NCI-H774 (cell line): ENCODE results near the gene FBLN1.
"Not testable (repeated sequence)": the region's sequence is repeated elsewhere in the genome, so short reads cannot be mapped to it uniquely, and the experiment has no call there.

Experiments
- DNase-seq: peaks from one replicate; lab custom pipeline; 2025; lab: John Stamatoyannopoulos, UW

The FBLN1 gene

DNA sequence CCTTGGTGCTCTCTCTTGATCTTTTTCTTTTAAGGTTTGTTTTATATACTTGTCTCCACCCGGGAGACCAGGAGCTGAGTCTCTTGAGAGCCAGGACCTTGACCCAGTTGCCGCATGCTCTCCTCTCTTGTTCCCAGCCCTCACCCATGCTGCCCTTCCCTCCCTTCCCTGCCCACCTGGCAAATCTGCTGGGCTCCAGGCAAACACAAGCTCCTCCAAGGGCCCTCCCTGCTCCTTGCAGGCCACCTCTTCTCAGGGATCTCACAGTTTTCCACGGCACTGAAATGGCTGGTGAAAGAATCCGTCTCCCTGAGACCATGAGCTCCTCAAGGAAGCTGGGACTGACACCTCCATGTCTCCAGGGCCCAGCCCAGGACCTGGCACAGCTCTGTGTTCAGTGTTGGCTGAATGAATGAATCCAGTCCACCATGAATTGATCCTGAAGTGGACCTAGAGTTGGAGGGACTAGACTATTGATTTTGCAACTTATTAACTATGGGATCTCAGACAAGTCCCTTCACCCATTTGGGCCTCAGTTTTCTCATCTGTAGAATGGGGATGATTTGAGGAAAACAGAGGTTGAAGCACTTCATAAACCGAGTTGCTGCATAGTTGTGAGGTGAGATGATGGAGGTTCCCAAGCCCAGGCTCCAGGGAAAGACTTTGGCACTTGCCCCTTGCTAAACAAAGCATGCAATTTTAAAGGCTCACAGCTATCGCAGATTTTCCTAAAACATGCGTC is 25.1 kb upstream of the FBLN1 start:
- no peak for DNase-seq

DNA sequence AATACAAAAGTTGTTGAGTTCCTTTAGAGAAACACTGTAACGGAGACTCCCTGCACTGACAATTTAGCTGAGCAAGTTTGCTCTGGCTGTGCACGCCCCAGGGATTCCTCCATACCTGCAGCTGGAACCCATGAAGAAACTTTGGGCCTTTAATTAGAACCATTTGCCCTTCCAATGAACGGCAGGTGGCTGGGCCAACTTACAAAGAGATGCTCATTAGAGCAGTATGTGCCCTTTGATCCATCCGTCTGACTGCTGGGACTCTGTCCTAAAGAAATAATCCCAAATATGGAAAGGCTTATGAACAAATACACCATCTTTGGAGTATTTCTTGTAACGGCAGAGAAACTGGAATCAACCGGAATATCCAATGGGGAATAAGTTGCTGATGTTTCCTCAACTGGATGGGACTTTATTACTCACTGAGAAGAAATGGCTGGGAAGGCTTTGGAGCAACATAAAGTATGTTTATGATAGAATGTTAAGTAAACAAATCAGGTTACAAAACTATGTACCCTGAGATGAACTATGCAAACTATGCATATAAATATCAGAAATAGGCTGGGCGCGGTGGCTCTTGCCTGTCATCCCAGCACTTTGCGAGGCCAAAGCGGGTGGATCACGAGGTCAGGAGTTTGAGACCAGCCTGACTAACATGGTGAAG is 24.4 kb upstream of the FBLN1 start:
- DNase-seq, result no peak

DNA sequence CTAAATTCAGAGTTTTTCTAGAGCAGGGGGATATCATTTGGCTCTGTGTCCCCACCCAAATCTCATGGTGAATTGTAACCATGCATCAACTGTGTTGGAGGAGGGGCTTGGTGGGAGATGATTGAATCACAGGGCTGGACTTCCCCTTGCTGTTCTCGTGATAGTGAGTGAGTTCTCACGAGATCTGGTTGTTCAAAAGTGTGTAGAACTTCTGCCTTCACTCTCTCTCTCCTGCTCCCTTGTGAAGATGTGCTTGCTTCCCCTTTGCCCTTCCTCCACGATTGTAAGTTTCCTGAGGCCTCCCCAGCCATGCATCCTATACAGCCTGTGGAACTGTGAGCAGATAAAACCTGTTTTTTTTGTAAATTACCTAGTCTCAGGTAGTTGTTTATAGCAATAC is 22.0 kb upstream of the FBLN1 start:
- DNase-seq, result no peak

DNA sequence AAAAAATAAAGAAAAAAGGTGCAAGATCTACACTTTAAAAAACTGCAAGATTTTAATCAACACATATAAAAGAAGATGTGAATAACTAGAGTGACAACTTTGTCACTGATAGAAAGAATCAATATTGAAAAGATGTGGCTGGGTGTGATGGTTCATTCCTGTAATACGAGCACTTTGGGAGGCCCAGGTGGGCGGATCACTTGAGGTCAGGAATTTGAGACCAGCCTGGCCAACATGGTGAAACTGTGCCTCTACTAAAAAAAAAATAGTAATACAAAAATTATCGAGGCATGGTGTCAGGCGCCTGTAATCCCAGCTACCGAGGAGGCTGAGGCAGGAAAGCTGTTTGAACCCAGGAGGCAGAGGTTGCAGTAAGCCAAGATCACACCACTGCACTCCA is 21.0 kb upstream of the FBLN1 start:
- DNase-seq, result no peak

DNA sequence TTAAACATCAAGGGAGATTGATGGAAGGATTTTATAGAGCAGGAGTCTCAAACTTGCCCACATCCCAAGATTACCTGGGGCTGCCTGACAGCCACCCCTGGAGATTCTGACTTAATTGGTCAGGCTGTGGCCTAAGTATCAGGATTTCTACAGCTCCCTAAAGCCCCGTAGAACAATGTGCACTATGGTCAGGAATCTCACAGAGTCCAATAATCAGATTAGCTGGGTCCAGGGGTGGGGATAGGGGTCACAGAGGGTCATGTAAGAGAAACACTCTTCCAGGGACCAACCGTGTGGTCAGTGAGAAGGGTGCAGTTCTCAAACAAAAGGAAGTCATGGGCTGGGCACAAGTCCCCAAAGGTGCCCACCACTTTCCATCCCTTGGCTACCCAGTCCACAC is 20.5 kb upstream of the FBLN1 start:
- no peak for DNase-seq

DNA sequence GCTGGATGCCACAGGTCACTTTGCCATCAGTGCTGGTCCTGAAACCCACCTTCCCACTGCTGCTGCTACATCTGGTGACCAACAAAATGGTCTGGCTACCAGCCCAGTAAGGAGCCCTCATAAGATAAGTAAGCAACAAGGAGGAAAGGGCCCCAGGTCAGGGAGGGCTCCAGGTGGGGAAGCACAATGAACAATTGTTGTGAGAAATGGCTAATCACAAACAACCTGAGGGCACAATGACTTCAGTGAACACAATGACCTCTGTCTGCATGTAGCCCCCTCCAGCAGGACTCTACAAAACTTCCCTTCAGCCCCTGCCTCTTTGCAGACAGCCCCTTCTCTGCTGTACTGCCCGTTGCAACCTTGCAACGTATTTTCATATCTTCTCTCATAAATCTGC is 19.4 kb upstream of the FBLN1 start:
- DNase-seq, result no peak

DNA sequence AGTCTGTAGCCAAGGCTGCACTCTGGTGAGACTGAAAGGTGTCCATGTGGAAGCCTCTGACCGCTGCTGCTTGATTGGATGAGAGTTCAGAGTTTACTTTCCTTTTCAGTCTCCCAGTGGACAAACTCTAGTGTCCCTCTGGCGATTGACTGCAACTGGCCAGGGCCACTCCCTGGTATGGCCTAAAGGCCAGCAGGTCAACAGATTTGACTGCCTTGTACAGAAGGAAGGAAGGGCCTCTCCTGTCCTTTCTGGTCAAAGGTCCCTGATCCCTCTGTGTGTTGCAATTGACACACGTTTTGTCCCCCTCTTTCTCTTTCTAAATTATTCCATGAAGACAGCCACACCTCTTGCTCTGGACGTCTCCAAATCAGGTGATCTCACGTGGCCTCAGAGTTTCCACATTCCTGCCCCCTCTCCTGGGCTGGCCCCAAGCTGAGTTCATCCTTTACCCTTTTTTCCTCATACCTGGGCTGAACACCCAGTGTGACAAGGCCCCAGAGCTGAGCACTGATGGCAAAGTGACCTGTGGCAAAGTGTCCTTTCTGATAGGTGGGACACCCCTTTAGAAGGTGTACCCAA is 18.7 kb upstream of the FBLN1 start:
- no peak for DNase-seq

DNA sequence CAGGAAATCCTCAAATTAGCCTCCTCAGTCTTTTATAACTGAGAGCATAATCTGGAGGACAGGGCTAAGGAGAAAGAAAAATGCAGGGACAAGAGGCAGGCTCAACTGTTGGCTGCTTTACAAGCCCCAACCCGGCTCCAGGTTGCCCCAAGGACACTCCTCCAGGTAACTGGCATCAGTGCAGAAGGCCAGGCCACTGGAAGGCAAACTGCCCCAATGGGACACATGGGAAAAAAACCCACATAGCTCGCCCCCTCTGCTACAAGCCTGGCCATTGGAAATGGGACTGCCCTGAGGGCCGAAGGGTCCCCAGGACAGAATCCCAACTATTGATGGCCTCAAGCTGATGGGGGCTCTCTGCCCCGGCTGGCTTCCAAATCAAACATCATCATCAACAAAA is 17.9 kb upstream of the FBLN1 start:
- no peak for DNase-seq

DNA sequence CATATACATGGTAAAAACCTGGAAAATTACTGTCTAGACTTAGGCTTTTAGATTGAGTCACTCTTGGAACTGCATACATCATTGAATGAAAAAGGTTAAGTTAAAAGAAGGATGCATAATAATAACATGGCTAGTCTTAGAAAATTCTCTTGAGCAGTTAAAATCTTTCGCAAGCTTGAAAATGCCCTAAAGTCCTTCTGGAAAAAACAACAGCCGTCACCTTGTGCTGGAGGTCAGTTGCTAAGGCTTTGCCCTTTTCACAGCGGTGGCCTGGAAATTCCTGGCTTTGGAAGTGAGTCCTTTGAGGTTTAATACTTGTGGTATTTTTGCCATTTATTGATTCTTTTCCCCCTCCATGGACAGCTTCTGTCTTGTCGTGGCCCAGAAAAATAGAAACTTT is 17.4 kb upstream of the FBLN1 start:
- no peak for DNase-seq

DNA sequence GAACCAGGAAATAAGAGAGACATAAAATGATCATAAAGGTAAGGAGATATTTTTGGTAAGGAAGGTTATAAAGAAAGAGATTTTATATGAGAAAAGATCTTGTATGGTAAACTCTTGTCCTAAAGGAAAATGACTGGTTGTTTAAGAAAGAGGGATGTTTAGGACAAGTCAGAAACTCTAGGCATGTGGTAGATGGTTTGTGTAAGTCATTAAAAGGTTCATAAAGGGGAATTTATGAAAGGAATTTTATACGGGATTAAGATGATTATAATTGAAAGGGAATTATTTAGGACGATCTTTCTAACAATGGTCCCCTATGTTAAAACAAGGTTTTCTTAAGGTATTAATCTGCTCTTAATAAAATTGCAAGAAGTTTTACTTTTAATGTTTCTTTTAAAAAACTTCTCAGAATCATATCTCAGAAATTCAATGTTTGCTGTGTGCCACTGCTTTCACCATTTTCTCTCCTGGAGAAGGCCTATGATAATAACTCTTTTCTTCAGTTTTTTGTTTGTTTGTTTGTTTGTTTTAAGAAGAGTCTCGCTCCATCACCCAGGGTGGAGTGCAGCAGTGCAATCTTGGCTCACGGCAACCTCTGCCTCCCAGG is 13.8 kb upstream of the FBLN1 start:
- DNase-seq, result no peak

DNA sequence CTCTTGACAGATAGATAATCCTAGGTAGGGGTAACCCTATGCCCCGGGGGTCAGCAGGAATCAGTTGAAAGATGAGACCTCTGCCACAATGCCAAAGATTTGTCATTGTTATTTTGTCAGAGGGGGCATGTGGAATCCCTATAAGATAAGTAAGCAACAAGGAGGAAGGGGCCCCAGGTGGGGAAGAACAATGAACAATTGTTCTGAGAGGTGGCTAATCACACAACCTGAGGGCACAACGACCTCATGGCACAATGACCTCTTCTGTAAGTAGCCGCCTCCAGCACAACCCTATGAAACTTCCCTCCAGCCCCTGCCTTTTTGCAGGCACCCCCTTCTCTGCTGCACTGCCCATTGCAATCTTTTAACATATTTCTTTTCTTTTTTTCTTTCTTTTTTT is 11.8 kb upstream of the FBLN1 start:
- no peak for DNase-seq

DNA sequence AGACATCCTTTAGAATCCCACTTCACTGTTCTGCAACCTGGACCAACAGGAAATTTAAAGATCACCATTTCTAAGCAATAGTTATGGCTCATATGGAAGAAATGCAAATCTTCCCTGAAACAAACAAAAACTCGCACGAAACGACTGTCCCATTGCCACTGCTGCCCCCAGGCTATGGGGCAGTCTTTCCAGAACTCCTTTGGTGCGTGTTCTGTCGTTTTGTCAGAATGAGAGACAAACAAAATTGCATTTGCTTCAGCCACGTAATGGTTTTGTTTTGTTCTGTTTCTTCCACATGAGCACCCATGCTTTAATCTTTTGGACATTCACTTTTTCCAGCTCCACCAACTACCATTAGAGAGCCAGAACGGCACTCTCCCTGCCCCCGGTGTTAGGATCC is 10.8 kb upstream of the FBLN1 start:
- DNase-seq, result no peak

DNA sequence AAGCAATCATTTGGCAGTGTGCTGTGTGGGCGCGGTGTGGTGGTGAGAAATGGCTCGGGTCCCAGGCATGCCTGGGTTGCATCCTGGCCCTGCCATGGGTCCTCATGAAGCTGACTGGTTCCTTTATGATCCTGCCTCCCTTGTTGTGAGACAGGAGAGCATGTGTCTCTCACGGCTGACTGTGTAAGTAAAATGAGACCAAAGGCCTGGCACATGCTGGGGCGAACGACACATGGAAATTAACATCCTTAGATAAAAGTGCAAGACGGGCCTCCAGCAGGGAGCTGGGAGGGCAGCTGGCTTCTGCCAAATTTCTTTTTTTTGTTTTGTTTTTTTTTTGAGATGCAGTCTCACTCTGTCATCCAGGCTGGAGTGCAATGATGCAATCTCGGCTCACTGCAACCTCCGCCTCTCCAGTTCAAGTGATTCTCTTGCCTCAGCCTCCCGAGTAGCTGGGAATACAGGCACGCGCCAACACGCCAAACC is 9.4 kb upstream of the FBLN1 start:
- DNase-seq, result no peak

DNA sequence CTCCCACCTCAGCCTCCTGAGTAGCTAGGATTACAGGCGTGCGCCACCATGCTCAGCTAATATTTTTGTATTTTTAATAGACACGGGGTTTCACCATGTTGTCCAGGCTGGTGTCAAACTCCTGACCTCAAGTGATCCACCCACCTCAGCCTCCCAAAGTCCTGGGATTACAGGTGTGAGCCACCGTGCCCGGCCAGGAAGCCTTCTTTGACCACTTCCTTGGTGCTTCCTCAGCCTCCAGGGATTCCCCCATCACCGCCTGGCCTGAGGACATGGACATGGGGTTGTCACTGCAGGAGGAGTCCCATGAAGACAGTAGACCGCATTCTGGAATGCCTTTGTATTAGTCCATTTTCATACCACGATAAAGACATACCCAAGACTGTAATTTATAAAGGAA is 8.4 kb upstream of the FBLN1 start:
- DNase-seq, result not testable (repeated sequence)

DNA sequence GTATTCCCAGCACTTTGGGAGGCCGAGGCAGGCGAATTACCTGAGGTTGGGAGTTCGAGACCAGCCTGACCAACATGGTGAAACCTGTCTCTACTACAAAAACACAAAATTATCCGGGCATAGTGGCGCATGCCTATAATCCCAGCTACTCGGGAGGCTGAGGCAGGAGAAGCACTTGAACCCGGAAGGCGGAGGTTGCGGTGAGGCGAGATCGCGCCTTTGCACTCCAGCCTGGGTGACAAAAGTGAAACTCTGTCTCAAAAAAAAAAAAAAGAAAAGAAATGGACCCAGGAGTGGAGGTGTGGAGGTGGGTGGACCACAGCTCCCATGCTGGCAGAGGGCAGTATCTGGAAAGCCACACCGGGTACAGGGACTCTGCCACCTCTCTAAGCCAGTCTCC is 7.1 kb upstream of the FBLN1 start:
- not testable (repeated sequence) for DNase-seq

DNA sequence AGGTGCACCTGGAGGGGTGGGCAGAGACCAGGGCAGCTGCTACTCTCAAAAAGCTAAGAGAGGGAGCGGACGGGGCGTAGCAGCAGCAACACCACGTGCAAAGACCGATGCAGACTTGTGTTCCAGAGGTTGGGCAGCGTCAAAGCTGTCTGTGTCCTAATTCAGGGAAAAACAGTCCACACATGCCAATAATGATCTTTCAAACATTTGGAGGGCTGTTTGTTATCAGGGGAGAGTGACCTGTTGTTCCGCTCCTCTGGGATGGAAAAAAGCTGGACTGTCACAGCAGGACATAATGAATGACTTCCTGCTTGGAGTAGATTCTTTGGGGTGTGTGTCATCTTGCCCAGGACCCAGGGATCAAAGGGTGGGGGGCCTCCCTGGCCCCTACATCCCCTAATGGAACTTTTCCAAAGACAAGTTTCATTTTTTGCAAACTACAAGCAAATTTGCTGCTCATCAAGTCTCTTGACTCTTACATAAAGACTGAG is 6.2 kb upstream of the FBLN1 start:
- no peak for DNase-seq

DNA sequence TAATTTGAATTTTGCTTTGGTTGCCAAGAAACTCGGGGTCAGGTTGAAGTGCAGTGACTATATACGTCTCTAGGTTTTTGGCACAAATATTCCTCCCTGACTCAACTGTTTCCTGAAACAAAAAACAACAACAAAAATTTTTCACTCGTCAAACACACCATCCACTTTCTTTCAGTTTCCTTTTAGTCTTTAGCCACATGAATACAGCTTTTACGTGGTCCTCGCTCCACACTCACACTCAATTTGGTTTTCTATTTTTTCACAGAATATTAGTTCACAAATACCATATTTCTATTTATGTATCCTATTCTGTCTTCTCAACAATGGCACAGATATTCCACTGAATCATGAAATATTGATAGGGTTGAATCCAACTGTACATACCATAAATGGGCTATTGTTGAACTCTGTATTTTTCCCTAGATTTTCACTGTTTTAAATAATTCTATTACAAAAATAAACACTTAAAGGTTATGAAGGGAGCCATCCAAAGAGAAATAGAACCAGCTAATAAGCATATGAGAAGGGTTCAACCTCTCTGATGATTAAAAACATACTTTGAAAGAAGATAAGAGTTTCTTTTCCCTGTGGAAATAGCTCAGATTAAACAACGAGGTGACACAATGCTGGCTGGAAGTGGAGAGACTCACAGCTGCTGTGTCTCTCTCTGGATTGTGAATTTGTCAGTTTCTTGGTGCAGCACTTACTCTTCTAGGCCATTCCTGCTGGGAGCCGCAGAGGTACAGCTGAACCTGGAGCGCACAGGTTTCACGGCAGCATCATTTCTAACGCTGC is 5.1 kb upstream of the FBLN1 start:
- DNase-seq, result no peak

DNA sequence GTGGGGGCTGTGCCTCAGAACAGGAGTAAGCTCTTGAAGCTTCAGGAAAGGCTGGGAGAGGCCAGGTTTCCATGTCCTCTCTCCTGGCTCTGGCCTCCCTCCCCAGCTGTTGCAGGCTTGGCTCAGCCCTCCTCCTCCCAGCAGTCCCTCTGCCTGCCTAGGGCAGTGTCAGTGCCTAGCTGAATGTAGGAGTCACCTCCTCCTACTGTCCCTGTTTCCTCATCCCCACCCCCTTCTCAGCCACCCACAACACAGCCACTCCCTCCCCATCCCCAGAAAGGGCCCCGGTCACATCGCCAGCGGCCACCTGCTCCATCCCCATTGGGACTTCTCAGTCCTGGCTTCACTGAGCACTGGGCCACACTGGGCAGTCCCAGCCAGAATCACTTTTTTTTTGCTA is 2.9 kb upstream of the FBLN1 start:
- DNase-seq, result no peak

DNA sequence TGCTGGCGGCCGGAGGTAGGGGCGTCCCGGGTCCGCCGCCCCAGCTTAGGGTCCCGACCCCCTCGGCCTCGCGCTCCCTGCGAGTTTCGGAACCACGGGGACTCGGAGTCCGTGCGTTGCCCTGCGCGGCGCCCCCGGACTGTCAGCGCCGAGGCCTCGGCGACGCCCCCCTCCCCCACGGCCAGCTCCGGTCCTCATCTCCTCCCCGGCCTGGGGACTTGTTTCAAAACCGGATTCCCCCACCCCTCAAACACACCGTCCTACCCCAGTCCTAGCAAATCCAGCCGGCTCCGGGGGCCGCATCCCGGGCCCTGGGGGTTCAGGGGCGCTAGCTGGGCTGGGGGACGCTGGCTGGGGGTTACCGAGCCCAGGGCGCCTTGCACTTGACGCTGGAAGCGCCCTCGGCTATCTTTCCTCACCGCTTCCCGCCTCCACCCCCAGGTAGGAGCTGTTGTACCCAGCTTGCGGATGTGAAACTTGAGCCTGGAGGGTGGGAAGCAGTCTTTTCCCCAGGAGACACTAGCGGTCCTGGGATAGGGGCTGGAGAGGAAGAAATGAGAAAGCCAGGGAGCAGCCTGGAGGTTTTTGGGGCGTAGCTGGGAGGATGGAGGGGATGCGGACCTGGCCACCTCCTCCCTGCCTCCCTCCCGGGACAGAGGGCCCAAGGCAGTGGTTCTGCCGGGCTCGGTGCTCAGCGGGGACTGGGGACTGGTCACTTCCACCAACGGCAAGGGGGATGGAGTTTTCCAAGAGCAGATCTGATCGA is 550 bp downstream of the FBLN1 start:
- DNase-seq, result no peak

DNA sequence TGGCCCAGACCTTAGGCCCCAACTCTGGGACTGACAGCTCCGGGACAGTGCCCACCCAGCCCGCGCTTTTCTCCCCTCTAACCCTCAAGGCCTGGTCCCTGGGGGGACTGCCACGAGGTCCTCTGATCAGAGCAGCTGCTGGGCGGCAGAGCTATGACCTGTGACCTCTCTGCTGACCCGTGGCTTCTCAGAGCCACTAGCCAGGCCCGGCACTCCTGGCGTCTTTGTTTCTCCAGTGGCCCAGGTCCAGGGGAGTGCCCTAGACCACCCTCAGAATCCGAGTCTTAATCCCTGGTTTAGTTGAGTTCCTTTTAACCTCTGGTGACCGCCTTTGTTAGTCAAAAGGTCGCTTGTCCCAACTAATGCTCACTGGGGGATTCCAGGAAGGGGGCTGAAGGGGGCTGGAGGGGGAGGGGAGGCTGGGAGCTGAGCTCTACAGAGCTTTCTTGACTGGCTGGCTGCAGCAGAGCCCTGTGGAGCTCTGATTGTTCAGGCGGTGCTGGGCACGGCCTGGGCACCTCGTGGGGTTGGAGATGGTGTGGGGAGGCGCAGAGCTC is 1.2 kb downstream of the FBLN1 start:
- DNase-seq, result no peak
